ENCODE measurements around the gene CPA5. TPM values are rescaled to one million over a fixed set of nuclear protein-coding genes. Genes with fewer than 3 reads are reported as not detected.
"Not testable (repeated sequence)": the region's sequence is repeated elsewhere in the genome, so short reads cannot be mapped to it uniquely, and the experiment has no call there.

Gene CPA5
- total and polyA plus RNA-seq, 10 of the 15 experiments (the other 5 are each of a cell fraction or from before 2014, with no cell fraction given), result 0.06 to 0.52 (median 0.29) TPM; not detected in 2

DNA sequence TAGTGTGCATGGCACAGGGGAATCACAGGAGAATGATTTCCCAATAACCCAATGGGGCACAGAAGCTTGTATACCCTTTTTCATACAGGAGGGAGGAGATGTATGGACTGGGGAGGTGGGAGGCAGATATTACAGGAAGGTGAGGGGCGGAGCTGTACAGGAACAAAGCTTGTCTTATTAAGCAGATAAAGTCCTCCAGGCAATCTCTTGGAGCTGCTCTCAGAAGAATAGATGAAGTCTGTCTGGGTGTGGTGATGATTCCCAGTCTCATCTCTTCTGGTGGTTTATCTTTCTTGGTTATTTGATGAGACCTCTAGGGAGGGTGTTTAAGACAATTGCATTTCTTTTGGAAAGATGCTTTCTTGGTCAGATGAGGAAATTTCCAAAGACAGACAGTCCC is 25.1 kb upstream of the CPA5 start (continued):
- no peak for TF ChIP-seq ZNF687 (IDR thresholded peaks at IDR 0.05)
- TF ChIP-seq NR2C1 (IDR thresholded peaks at IDR 0.05), result no peak
- no peak for TF ChIP-seq SUZ12 (IDR thresholded peaks at IDR 0.05; ENCODE audit: unreplicated experiment)
- TF ChIP-seq ZNF622 (IDR thresholded peaks at IDR 0.05), result no peak
- TF ChIP-seq, protein P1, sequence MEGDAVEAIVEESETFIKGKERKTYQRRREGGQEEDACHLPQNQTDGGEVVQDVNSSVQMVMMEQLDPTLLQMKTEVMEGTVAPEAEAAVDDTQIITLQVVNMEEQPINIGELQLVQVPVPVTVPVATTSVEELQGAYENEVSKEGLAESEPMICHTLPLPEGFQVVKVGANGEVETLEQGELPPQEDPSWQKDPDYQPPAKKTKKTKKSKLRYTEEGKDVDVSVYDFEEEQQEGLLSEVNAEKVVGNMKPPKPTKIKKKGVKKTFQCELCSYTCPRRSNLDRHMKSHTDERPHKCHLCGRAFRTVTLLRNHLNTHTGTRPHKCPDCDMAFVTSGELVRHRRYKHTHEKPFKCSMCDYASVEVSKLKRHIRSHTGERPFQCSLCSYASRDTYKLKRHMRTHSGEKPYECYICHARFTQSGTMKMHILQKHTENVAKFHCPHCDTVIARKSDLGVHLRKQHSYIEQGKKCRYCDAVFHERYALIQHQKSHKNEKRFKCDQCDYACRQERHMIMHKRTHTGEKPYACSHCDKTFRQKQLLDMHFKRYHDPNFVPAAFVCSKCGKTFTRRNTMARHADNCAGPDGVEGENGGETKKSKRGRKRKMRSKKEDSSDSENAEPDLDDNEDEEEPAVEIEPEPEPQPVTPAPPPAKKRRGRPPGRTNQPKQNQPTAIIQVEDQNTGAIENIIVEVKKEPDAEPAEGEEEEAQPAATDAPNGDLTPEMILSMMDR (IDR thresholded peaks at IDR 0.05 in 2 of 3, conservative IDR thresholded peaks at IDR 0.05 in 1 of 3; ENCODE audit: control insufficient read depth in 2 of 3, extremely low read depth in 1 of 3, insufficient read depth in 1 of 3, low read depth in 3 of 3, low read length in 3 of 3), result no peak

DNA sequence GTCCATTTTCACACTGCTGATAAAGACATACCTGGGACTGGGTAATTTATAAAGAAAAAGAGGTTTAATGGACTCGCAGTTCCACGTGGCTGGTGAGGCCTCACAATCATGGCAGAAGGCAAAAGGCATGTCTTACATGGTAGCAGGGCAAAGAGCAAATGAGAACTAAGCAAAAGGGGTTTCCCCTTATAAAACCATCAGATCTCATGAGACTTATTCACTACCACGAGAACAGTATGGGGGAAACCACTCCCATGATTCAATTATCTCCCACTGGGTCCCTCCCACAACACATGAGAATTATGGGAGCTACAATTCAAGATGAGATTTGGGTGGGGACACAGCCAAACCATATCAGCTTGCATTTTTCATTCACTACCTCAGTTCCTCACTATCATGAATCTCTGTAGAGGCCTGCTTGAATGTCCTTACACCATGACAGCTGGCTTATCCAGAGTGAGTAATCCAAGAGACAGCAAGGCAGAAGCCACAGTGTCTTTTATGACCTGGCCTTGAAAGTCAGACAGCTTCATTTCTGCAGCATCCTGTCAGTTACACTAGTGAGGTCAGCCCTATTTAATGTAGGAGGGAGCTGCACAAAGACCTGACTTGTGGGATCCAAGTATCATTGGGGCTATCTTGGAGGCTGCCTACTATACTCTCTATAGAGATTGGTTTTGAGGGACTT is 22.9 kb upstream of the CPA5 start:
- intact Hi-C loops (cut with micrococcal nuclease; ENCODE audit: unreplicated experiment); H3K27me3 ChIP-seq (replicated peaks in 1 of 2; ENCODE audit: control insufficient read depth in 2 of 2, insufficient read depth in 2 of 2, low read length in 1 of 2); H3K4me2 ChIP-seq (ENCODE audit: control insufficient read depth, insufficient read depth); H3K4me1 ChIP-seq (ENCODE audit: control insufficient read depth, insufficient read depth, low read length); H2AFZ ChIP-seq (ENCODE audit: control insufficient read depth, low read depth, low read length); FAIRE-seq; H3K27ac ChIP-seq (ENCODE audit: control insufficient read depth, insufficient read depth); H4K20me1 ChIP-seq (ENCODE audit: control insufficient read depth, insufficient read depth); DNase-seq (ENCODE audit: low read depth, low spot score); H3K9me3 ChIP-seq (replicated peaks; ENCODE audit: control insufficient read depth, insufficient read depth, low read length); H3K36me3 ChIP-seq (ENCODE audit: control insufficient read depth in 2 of 2, insufficient read depth in 2 of 2, low read length in 1 of 2); RAD21 ChIA-PET (ENCODE audit: unreplicated experiment); POLR2A ChIA-PET; H3K79me2 ChIP-seq (ENCODE audit: control insufficient read depth, insufficient read depth, low read length); BruUV-seq (replicated peaks); H3K4me3 ChIP-seq; ATAC-seq; in situ Hi-C loops (cut with MboI); H3K9ac ChIP-seq (ENCODE audit: control insufficient read depth, insufficient read depth, low read length): not testable (repeated sequence)
- ChIA-PET CTCF (interaction anchor here (1.9 kb wide), 1 partner anchor 8 kb away, joined by 4 read pairs; no protein-coding TSS in a partner anchor), SMC1A (ENCODE audit: uncharacterized antibody, unreplicated experiment) (interaction anchor here (1.1 kb wide), 1 partner anchor 26 kb away, joined by 3 read pairs; no protein-coding TSS in a partner anchor)
- 13% methylated on average over 3 of the region's 3 CpGs for WGBS (ENCODE audit: insufficient coverage, insufficient replicate concordance, low lambda C conversion rate, missing lambda C conversion rate)

All from GM12878 (cell line).